Renal cortex interstitium (tissue), 11 donors: Measurements from ENCODE around the gene RSPH10B2. TPM values are rescaled to one million over a fixed set of nuclear protein-coding genes. Genes with fewer than 3 reads are reported as not detected.
"Not testable (repeated sequence)": the region's sequence is repeated elsewhere in the genome, so short reads cannot be mapped to it uniquely, and the experiment has no call there.

Source experiments
- DNase-seq, 11 donors: peaks; one replicate each; pipeline ENCODE4 v3.0.0-alpha.2; 2013; ENCODE audit warnings: low read depth in 9 of 11, low spot score in 4 of 11; ENCODE audit errors: extremely low read depth in 1 of 11
- polyA plus RNA-seq, 3 donors: library from polyadenylated mRNA; unstranded; fragments of 120-200 nt; gene quantifications; one replicate each; pipeline ENCODE4 v1.2.1, GENCODE V29; 2013; ENCODE audit not compliant: insufficient read length in 3 of 3

The RSPH10B2 gene
- polyA plus RNA-seq, 3 donors = 0.66 to 2.2 (median 1.6) TPM

GRCh38 chr7:6749335-6749734 is 4.6 kb upstream of the RSPH10B2 start:
- DNase-seq = not testable (repeated sequence)

- not testable (repeated sequence) for DNase-seq
Observed at GRCh38 chr7:6750173-6750572, 3.7 kb upstream of the RSPH10B2 start.

- DNase-seq = not testable (repeated sequence)
Observed at GRCh38 chr7:6761186-6761585, 7.3 kb downstream of the RSPH10B2 start.

DNA sequence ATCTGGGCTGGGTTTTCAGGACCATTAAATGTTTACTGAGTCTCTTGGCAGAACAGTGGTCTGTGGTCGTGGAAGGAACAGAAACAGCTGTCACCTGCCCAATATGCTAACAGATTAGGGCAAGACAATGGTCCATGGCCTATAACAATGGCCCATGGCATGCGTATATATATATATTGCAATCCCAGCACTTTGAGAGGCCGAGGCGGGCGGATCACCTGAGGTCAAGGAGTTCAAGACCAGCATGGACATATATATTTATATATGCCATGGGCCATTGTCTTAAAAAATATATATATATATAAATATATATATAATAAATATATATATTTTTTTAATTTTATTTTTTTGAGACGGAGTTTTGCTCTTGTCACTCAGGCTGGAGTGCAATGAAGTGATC is 27.7 kb downstream of the RSPH10B2 start:
- DNase-seq = not testable (repeated sequence)

GRCh38 chr7:6789353-6789752 is 35.5 kb downstream of the RSPH10B2 start:
- not testable (repeated sequence) for DNase-seq

DNA sequence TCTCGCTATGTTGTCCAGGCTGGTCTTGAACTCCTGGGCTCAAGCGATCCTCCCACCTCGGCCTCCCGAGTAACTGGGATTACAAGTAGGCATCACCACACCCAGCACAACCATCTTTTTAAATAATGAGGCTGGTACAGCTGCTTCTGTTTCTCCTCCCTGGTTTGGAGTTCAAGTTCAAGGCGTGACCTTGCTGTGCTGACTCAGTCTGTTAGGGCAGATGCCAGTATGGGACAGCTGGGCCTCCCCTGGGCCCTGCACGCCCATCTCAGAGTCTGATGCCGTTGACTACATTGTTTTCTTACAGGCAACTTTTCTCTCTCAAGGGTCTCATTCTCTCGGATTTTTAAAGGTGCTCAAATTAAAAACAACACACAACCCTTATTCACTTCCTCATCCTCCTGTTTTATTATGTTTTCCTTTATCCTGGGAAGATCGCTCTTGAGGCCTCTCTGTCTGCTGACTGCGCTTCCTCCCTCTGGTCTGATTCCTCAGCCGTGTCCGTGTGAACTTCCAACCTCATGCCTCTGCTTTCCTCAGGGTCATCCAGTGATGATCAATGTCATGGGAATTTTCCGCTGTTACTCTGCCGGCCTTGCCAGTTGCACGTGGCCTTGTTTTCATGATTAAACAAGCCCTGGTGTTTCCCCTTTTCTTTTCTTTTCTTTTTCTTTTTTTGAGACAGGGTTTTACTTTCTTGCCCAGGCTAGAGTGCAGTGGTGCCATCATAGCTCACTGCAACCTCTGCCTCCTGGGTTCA is 38.4 kb downstream of the RSPH10B2 start:
- DNase-seq = peak in 8 of 11 donors; percentile 1 to 36 (median 14)

GRCh38 chr7:6794276-6794675 is 40.4 kb downstream of the RSPH10B2 start:
- not testable (repeated sequence) for DNase-seq

DNA sequence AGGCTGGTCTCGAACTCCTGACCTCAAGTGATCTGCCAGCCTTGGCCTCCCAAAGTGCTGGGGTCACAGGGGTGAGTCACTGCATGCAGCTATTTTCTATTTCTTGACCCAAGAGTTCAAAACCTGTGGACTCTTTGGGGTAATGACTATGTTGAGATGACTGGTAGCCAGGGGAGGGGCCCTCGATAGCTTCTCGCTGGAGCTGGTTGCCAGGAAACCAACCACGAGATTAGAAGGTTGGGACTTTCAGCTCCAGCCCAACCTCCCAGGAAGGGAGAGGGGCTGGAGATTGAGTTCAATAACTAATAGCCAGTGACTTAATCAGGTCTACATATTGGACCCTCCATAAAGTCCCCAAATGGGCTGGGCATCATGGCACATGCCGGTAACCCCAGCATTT is 43.3 kb downstream of the RSPH10B2 start:
- not testable (repeated sequence) for DNase-seq

GRCh38 chr7:6798047-6798446 is 44.1 kb downstream of the RSPH10B2 start:
- DNase-seq = not testable (repeated sequence)

- DNase-seq = not testable (repeated sequence)
Observed at GRCh38 chr7:6799887-6800286, 46.0 kb downstream of the RSPH10B2 start.

DNA sequence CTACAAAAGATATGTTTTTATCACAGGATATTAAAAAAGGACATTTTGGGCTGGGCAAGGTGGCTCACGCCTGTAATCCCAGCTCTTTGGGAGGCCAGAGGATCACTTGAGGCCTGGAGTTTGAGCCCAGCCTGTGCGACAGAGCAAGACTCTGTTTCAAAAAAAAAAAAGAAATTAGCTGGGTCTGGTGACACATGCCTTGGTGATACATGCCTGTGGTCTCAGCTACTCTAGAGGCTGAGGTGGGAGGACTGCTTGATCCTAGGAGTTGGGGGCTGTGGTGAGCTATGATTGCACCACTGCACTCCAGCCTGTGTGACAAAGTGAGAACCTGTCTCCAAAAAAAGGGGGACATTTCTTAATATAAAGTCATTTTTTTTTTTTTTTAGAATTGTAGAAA is 46.4 kb downstream of the RSPH10B2 start:
- DNase-seq = not testable (repeated sequence)

DNA sequence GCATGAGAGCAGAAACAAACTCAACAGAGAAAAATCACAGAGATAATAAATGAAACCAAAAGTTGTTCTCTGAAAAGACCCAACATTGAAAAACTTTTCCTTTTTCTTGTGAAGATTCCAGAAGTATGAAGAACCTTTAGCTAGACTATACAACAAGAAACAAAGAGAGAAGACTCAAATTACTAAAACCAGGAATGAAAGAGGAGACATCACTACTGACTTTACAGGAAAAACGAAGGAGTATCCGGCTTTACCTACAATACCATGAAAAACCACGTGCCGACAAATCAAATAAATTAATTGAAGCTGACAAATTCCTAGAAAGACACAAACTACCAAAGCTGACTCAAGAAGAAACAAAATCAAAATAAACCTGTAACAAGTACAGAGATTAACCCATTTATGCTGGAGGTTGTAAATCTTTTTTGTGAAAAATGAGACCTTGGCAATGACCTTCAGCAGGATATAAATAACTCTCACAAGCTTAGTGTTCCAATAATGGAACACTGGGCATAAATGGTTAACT is 53.6 kb downstream of the RSPH10B2 start:
- DNase-seq = not testable (repeated sequence)

- DNase-seq = not testable (repeated sequence)
Observed at GRCh38 chr7:6807959-6808358, 54.1 kb downstream of the RSPH10B2 start.

- not testable (repeated sequence) for DNase-seq
Observed at GRCh38 chr7:6813011-6813410, 59.1 kb downstream of the RSPH10B2 start.

GRCh38 chr7:6815470-6815869 is 61.6 kb downstream of the RSPH10B2 start:
- DNase-seq = peak in 2 of 11 donors; percentile 1 to 5

GRCh38 chr7:6821622-6822021 is 67.7 kb downstream of the RSPH10B2 start:
- not testable (repeated sequence) for DNase-seq

- not testable (repeated sequence) for DNase-seq
Observed at GRCh38 chr7:6825236-6826125, 71.6 kb downstream of the RSPH10B2 start.

DNA sequence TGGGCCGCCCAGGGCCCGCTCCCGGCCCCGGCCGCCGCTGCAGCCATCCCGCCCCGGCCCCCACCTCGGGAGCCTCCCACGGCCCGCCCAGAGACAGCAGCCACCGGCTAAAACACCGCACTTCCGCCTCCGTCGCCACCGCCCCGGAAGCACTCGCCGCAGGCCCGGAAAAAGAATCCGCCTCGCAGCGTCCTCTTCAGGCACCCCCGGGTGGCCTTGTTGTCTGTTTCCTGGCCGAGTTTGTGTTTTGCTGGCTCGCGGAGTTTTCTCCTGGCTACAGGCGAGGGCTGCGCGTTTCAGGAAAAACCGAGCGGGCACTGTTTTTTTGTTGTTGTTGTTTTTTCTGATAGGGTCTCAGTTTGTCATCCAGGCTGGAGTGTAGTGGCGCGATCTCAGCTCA is 72.2 kb downstream of the RSPH10B2 start, which contains the start of gene CCZ1B:
CCZ1B (minus strand) TSS at position 125 of the 400 bp plus-strand sequence; CDS start at position 47, 78 bp downstream.
- DNase-seq = peak; percentile 10 to 61 (median 46)

GRCh38 chr7:6827180-6827579 is 73.3 kb downstream of the RSPH10B2 start:
- not testable (repeated sequence) for DNase-seq
